Suppressor macrophage treated with lipopolysaccharide for 4 hours (primary cell): Measurements from ENCODE around the gene SHISAL2B.
"Not testable (repeated sequence)": the region's sequence is repeated elsewhere in the genome, so short reads cannot be mapped to it uniquely, and the experiment has no call there.

Source experiments
- DNase-seq: peaks from one replicate; pipeline ENCODE4 v3.0.0-alpha.2; 2020

SHISAL2B gene

GRCh38 chr5:64690417-64691151 is at the start of gene SHISAL2B:
Gene SHISAL2B, plus strand, starts transcription at chr5:64690503. Its CDS starts 121 bp downstream, at chr5:64690624.
- no peak for DNase-seq

GRCh38 chr5:64644831-64645230 is 45.5 kb upstream of the SHISAL2B start:
- DNase-seq: no peak

GRCh38 chr5:64646169-64646568 is 44.1 kb upstream of the SHISAL2B start:
- DNase-seq: no peak

- DNase-seq: no peak
Measured at GRCh38 chr5:64649512-64649911, 40.8 kb upstream of the SHISAL2B start.

GRCh38 chr5:64653766-64654560 is 36.3 kb upstream of the SHISAL2B start:
- DNase-seq: no peak

- DNase-seq: no peak
Measured at GRCh38 chr5:64654561-64654938, 35.8 kb upstream of the SHISAL2B start.

- no peak for DNase-seq
Measured at GRCh38 chr5:64655596-64655995, 34.7 kb upstream of the SHISAL2B start.

GRCh38 chr5:64659289-64659688 is 31.0 kb upstream of the SHISAL2B start:
- DNase-seq: no peak

GRCh38 chr5:64663181-64663580 is 27.1 kb upstream of the SHISAL2B start:
- not testable (repeated sequence) for DNase-seq

GRCh38 chr5:64665243-64665642 is 25.1 kb upstream of the SHISAL2B start:
- DNase-seq: no peak

GRCh38 chr5:64666078-64666477 is 24.2 kb upstream of the SHISAL2B start:
- no peak for DNase-seq

GRCh38 chr5:64667068-64667467 is 23.2 kb upstream of the SHISAL2B start:
- DNase-seq: no peak

GRCh38 chr5:64670277-64670676 is 20.0 kb upstream of the SHISAL2B start:
- DNase-seq: no peak

GRCh38 chr5:64671678-64672077 is 18.6 kb upstream of the SHISAL2B start:
- no peak for DNase-seq

GRCh38 chr5:64678374-64678773 is 11.9 kb upstream of the SHISAL2B start:
- DNase-seq: no peak

- no peak for DNase-seq
Measured at GRCh38 chr5:64680289-64680688, 10.0 kb upstream of the SHISAL2B start.

- DNase-seq: no peak
Measured at GRCh38 chr5:64682608-64683007, 7.7 kb upstream of the SHISAL2B start.

GRCh38 chr5:64685866-64686265 is 4.4 kb upstream of the SHISAL2B start:
- no peak for DNase-seq

GRCh38 chr5:64688391-64688790 is 1.9 kb upstream of the SHISAL2B start:
- no peak for DNase-seq

GRCh38 chr5:64688965-64689364 is 1.3 kb upstream of the SHISAL2B start:
- DNase-seq: no peak

- DNase-seq: no peak
Measured at GRCh38 chr5:64690104-64690416, 243 bp upstream of the SHISAL2B start.

GRCh38 chr5:64691291-64691690 is 988 bp downstream of the SHISAL2B start:
- no peak for DNase-seq

- DNase-seq: no peak
Measured at GRCh38 chr5:64693636-64694035, 3.3 kb downstream of the SHISAL2B start.

GRCh38 chr5:64696414-64696813 is 6.1 kb downstream of the SHISAL2B start:
- DNase-seq: not testable (repeated sequence)

- no peak for DNase-seq
Measured at GRCh38 chr5:64700765-64701164, 10.5 kb downstream of the SHISAL2B start.
